Stimulated activated CD8-positive, alpha-beta memory T cell treated with anti-CD3 and anti-CD28 coated beads, Interleukin-7, amount 100 ng/mL, for 4 hours (primary cell): ENCODE results near the gene F7.
"Not testable (repeated sequence)": the region's sequence is repeated elsewhere in the genome, so short reads cannot be mapped to it uniquely, and the experiment has no call there.

Source experiments
- DNase-seq, 2 donors: peaks; one replicate each; pipeline ENCODE4 v3.0.0-alpha.2; 2020; ENCODE audit warnings: low read depth in 2 of 2

Gene F7

GRCh38 chr13:113105032-113105920 lies at the start of gene F7:
Gene F7, plus strand, starts transcription at chr13:113105791. Its CDS starts 51 bp downstream, at chr13:113105842.
- no peak for DNase-seq

DNA sequence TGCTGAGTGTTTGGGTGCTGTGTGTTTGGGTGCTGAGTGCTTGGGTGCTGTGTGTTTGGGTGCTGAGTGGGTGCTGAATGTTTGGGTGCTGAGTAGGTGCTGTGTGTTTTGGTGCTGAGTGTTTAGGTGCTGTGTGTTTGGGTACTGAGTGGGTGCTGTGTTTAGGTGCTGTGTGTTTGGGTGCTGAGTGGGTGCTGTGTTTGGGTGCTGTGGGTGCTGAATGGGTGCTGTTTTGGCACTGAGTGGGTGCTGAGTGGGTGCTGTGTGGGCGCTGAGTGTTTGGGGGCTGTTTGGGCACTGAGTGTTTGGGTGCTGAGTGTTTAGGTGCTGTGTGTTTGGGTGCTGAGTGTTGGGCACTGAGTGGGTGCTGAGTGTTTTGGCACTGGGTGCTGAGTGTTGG lies 48.5 kb upstream of the F7 start:
- no peak for DNase-seq

GRCh38 chr13:113057559-113057958 lies 48.0 kb upstream of the F7 start:
- DNase-seq: not testable (repeated sequence)

DNA sequence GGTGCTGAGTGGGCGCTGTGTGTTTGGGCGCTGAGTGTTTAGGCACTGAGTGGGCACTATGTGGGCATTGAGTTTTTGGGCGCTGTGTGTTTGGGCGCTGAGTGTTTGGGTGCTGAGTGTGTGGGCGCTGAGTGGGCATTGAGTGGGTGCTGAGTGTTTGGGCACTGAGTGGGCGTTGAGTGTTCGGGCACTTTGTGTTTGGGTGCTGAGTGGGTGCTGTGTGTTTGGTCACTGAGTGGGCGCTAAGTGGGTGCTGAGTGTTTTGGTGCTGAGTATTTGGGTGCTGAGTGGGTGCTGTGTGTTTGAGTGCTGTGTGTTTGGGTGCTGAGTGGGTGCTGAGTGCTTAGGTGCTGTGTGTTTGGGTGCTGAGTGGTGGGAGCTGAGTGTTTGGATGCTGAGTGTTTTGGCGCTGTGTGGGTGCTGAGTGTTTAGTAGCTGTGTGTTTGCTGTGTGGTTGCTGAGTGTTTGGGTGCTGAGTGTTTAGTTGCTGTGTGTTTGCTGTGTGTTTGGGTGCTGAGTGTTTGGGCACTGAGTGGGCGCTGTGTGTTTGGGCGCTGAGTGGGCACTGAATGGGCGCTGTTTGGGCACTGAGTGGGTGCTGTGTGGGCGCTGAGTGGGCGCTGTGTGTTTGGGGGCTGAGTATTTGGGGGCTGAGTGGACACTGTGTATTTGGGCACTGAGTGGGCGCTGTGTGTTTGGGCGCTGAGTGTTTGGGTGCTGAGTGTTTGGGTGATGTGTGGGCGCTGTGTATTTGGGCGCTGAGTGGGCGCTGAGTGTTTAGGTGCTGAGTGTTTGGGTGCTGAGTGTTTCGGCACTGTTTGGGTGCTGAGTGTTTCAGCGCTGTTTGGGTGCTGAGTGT lies 47.2 kb upstream of the F7 start:
- no peak for DNase-seq

GRCh38 chr13:113058988-113059850 lies 46.4 kb upstream of the F7 start:
- DNase-seq: no peak

GRCh38 chr13:113059891-113060290 lies 45.7 kb upstream of the F7 start:
- DNase-seq: no peak

DNA sequence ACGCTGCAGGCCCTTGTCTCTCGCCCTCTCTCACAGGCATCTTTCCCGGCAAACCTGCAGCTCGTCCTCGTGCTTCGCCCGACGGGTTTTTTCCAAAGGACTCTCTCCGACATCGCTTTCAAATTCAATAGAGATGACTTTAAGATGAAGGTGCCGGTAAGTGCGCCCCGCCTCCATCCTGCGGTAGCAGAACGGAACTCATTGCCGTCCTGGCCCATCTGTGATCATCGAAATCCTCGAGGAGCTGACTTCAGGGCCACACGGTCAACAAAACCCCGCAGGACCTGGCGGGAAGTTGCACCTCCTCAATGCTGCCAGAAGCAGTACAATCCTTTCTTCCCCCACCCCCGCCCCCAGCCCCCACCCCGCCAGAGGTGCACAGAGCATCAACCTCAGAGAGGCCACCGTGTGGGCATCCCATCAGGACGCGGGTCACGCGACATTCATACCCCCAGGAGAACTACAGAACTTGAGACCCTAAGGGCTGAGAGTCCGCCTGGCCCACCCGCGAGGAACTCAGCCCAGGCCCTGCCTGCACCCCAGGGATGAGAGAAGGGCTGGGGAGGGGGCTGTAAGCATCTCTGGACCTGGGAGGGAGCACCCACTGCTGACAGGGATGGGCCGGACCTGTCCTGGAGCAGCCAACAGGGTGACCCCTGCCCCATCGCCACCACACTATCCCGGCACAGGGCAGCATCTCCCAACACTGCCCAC lies 44.9 kb upstream of the F7 start:
- no peak for DNase-seq

DNA sequence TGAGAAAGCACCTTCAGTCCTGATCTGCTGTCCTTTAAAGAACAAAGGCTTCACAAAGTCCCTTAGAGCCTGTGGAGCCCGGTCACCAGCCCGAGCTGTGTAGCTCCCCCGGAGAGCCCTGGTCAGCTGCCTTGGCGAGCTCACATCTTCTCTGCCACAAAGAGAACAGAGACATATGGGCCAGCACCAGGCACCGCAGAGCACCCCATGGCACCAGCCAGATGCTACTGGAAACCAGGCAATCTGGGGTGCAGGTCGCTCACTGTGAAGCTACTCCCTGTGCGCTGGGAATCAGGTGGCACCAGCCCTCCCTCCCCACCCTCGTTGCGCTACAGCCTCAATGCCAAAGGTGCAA lies 44.3 kb upstream of the F7 start:
- DNase-seq: no peak

DNA sequence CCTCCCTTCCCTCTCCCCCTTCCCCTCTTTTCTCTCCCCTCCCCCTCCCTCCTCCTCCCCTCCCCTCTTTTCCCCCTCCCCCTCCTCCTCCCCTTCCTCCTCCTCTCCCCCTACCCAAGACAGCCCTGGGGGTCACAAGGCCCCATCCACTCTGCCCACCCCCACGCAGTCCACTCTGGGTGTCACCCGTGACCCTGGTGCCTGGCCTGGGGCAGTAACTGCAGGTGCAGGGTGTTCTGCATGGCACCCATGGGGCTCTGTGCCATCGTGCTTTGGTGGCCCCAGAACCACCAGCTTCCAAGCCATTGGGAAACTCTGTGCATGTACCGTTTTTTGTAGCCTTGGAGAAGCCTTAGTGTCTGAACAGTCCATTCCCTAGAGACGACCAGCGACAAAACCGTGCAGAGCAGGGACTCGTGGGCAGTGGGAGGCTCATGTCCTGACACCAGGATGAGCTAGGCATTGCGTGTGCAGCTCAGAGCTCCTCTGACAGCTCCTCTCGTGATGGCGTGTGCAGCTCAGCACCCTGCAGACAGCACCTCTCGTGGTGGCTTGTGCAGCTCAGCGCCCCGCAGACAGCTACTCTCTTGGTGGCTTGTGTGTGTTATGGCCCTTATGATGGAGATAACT lies 43.7 kb upstream of the F7 start:
- no peak for DNase-seq

DNA sequence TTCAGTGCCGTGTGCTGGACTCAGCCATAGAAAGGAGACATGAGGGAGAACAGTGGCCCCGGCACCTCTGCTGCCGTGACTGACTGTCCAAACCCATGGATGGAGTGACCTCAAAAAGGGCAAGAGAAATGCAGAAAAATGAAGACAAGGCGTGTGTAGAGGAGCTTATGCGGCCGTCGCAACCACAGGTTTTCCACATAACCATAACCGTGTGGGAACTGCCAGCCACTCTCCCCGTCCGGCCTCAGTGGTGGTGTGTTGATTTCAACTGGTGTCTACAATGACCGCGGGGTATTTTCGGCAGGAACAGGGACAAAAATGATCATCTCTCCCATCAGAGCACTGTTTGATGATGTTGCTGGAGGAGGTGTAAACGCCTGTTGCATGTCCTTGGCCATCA lies 42.9 kb upstream of the F7 start:
- DNase-seq: no peak

DNA sequence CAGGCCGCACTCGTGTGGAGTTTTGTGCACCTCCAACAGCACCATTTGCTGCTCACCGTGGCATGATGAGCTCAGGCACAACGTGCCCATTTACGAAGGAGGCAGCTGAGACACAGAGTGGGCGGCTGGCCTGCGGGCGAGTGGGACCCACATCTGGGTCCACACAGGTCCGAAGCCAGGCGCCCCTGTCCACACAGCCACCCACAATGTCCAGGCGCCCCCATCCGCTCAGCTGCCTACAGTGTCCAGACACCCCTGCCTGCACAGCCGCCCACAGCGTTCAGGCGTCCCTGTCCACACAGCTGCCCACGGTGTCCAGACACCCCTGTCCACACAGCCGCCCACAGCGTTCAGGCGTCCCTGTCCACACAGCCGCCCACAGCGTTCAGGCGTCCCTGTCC lies 42.5 kb upstream of the F7 start:
- no peak for DNase-seq

GRCh38 chr13:113064000-113064533 lies 41.5 kb upstream of the F7 start:
- DNase-seq: no peak

DNA sequence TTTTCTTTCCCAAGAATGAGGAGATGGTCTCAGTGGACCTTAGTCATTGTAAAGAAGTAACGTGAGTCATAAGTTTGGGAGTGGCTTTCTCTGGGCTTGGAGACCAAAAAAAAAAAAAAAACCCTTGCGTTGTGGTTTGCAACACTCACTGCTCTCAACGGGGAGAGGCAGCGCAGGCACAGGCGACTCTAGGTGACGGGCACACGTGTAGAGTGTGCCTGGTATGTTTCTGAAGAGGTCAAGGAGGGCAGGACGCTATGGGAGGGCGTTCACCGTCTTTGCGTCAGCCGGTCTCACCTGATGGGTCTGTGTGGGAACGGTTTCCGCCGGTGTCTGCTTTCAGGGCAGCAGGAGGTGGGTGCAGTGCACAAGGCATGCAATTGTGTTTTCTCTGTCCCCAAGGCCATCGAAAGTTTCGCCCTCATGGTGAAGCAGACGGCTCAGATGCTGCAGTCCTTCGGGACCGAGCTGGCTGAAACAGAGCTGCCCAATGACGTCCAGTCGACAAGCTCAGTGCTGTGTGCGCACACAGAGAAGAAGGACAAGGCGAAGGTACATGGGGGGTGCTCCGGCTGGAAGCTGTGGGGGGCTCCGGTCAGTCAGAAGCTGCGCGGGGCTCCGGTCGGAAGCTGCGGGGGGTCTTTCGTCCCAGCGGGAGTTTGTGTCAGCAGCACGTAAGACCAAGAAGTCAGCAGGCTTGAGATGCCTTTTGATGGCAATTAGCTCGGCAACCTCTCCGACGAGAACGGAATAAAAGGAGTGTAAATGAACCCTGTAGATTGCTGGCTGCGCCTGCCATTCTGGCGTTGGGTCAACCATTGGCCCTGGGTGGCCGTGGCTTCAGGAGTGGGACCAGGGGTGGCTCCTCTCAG lies 40.8 kb upstream of the F7 start:
- DNase-seq: no peak

- DNase-seq: no peak
Measured at GRCh38 chr13:113065406-113066141, 40.0 kb upstream of the F7 start.

DNA sequence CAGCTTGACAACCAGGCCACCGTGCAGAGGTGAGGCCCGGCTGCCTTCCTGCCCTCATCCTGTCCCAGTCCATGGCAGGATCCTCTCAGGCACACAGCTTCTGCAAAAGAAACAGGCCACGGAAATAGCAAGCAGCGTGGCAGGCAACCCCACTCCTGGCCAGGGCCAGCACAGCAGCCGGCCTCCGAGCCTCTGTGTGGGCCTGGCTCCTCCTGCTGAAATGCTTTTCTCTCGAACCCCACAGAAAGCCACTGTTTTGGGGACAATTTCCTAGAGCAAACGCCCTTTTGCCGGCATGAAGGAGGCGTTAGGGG lies 39.5 kb upstream of the F7 start:
- DNase-seq: no peak

DNA sequence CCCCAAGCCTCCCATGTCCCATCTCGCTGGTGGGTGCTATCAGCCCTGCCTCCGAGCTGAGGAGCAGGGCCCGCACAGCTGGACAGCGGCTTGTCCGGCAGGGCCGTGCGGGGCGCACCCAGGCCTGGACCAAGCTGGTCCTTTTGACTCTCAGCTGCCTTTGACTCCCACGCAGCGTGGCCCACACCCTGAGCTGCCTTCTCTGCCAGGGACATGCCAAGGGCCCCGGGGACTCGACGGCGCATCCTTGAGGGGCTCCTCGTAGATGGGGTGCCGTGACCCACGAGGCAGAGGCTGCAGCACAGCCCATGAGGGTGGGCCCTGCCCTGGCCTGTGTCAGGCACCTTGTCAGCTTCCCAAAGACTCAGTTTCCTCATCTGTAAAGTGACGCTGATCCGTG lies 38.8 kb upstream of the F7 start:
- no peak for DNase-seq

DNA sequence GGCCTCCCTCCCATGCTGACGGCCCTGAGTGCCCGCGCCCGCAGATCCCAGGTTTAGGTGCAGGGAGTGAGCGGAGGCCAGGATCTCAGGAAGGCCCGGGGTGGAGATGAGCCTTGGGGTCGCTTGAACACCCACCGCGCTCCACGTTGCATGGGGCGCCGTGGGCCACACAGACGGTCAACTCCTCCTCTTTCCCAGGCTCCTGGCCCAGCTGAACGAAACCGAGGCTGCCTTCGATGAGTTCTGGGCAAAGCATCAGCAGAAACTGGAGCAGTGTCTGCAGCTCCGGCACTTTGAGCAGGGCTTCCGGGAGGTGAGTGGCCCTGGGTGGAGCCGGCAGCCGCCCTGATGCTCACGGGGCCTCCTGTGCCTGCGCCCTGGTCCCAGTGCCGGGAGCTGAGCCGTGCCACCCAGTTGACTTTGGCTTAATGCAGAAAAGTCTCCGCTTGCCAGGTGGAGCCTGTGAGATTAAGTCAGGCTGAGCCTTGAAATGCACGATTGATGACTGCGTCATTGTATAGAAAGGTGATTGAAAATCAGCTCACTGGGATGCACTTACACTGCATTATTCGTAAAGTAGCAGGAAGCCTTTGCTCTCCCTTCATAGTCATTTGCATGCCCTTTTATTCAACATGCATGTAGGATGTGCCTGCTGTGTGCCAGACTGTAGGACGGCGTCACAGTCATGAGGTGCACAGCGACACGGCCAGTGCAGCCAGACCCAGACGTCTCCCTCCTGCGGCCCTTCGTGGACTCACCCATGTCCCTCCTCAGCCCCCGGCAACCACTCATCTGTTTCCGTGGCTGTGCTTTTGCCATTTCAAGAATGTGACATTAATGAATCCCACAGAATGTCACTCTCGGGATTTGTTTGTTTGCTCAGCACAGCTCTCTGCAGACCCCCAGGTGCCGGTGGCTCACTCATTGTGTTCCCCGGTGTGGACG lies 35.5 kb upstream of the F7 start:
- no peak for DNase-seq

DNA sequence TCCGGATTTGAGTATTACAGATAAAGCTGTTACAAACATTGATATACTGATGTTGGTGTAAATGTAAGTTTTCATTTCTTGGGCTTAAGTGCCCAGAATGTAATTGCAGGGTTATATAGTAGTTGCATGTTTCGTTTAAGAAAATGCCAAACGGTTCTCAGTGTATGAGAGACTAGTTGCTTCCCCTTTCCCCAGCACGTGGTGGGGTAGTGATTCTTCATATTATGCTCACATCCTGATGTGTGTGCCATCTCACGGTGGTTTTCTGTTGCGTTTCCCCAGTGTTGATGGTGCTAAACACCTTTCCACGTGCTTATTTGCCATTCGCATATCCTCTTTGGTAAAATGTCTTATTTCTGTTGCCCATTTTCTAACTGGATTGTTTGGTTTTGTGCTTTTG lies 34.7 kb upstream of the F7 start:
- no peak for DNase-seq
